Measurements from ENCODE around the gene ZCWPW2.

The ZCWPW2 gene

GRCh38 chr3:28316226-28316625 is 32.3 kb upstream of the ZCWPW2 start:
- no peak for TF ChIP-seq CTCF (IDR thresholded peaks at IDR 0.05; ENCODE audit: low read depth, low read length)
- no peak overlapping the region for H3K4me3 ChIP-seq (replicated peaks in 1 of 2; ENCODE audit: low read depth in 2 of 2, low read length in 2 of 2)
- peak; percentile 26 to 49 for DNase-seq (ENCODE audit: low read depth in 2 of 2)

GRCh38 chr3:28317438-28318022 is 31.0 kb upstream of the ZCWPW2 start:
- peak; percentile 68 for TF ChIP-seq CTCF (IDR thresholded peaks at IDR 0.05; ENCODE audit: low read depth, low read length)
- peak; percentile 60 to 67 for DNase-seq (ENCODE audit: low read depth in 2 of 2)

GRCh38 chr3:28320981-28321380 is 27.5 kb upstream of the ZCWPW2 start:
- no peak for TF ChIP-seq CTCF (IDR thresholded peaks at IDR 0.05; ENCODE audit: low read depth, low read length)
- no peak for DNase-seq (ENCODE audit: low read depth in 2 of 2)
- H3K4me3 ChIP-seq (replicated peaks in 1 of 2; ENCODE audit: low read depth in 2 of 2, low read length in 2 of 2) = no peak overlapping the region

More at GRCh38 chr3:28317438-28318022, 31.0 kb upstream of the ZCWPW2 start:
- H3K4me3 ChIP-seq (replicated peaks in 1 of 2; ENCODE audit: low read depth in 2 of 2, low read length in 2 of 2) = no peak overlapping the region

- peak; percentile 24 to 59 for DNase-seq (ENCODE audit: low read depth in 2 of 2)
- no peak overlapping the region for H3K4me3 ChIP-seq (replicated peaks in 1 of 2; ENCODE audit: low read depth in 2 of 2, low read length in 2 of 2)
- no peak for TF ChIP-seq CTCF (IDR thresholded peaks at IDR 0.05; ENCODE audit: low read depth, low read length)
These were observed 26.1 kb upstream of the ZCWPW2 start for GRCh38 chr3:28322464-28322863.

- no peak for DNase-seq (ENCODE audit: low read depth in 2 of 2)
- no peak overlapping the region for H3K4me3 ChIP-seq (replicated peaks in 1 of 2; ENCODE audit: low read depth in 2 of 2, low read length in 2 of 2)
- TF ChIP-seq CTCF (IDR thresholded peaks at IDR 0.05; ENCODE audit: low read depth, low read length) = no peak
These were observed 22.0 kb upstream of the ZCWPW2 start for GRCh38 chr3:28326458-28326926.

GRCh38 chr3:28328188-28329151 is 20.1 kb upstream of the ZCWPW2 start:
- H3K4me3 ChIP-seq (replicated peaks in 1 of 2; ENCODE audit: low read depth in 2 of 2, low read length in 2 of 2) = no peak overlapping the region
- peak; percentile 49 to 58 for DNase-seq (ENCODE audit: low read depth in 2 of 2)
- TF ChIP-seq CTCF (IDR thresholded peaks at IDR 0.05; ENCODE audit: low read depth, low read length) = peak; percentile 43

All from cardiac fibroblast (primary cell).